Stromal cell of bone marrow (primary cell): ENCODE measurements around the gene CYP4F12.

Experiments used
- DNase-seq: peaks from one replicate; pipeline ENCODE4 v3.0.0-alpha.2; 2012; ENCODE audit warnings: low read depth

The CYP4F12 gene, protein sequence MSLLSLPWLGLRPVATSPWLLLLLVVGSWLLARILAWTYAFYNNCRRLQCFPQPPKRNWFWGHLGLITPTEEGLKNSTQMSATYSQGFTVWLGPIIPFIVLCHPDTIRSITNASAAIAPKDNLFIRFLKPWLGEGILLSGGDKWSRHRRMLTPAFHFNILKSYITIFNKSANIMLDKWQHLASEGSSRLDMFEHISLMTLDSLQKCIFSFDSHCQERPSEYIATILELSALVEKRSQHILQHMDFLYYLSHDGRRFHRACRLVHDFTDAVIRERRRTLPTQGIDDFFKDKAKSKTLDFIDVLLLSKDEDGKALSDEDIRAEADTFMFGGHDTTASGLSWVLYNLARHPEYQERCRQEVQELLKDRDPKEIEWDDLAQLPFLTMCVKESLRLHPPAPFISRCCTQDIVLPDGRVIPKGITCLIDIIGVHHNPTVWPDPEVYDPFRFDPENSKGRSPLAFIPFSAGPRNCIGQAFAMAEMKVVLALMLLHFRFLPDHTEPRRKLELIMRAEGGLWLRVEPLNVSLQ

GRCh38 chr19:15672580-15673175 is at the start of gene CYP4F12:
Gene CYP4F12 (plus strand): TSS chr19:15673087. CDS start chr19:15673530, 443 bp downstream.
- DNase-seq = no peak

DNA sequence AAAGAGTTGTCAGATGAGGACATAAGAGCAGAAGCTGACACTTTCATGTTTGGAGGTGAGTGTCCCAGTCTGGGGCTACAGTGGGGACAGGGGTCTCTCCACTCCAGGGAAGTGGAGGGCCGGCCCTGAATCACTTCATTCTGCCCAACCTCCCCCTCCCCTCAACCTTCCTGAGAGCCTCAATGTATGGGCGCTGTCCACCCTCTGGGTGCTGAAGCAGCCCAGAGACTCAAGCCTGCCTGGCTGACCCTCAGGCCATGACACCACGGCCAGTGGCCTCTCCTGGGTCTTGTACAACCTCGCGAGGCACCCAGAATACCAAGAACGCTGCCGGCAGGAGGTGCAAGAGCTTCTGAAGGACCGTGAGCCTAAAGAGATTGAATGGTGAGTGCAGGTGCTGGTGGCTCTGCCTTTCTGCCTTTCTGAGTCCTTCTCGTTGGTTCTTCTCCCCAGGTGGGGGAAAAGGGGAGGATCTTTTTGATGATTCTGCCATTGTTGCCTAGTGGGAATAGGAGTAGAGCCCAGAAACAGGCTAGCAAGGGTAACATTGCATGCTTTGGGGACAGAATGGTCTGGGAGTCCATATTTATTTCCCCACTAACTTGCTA is 49.1 kb upstream of the CYP4F12 start:
- no peak for DNase-seq

DNA sequence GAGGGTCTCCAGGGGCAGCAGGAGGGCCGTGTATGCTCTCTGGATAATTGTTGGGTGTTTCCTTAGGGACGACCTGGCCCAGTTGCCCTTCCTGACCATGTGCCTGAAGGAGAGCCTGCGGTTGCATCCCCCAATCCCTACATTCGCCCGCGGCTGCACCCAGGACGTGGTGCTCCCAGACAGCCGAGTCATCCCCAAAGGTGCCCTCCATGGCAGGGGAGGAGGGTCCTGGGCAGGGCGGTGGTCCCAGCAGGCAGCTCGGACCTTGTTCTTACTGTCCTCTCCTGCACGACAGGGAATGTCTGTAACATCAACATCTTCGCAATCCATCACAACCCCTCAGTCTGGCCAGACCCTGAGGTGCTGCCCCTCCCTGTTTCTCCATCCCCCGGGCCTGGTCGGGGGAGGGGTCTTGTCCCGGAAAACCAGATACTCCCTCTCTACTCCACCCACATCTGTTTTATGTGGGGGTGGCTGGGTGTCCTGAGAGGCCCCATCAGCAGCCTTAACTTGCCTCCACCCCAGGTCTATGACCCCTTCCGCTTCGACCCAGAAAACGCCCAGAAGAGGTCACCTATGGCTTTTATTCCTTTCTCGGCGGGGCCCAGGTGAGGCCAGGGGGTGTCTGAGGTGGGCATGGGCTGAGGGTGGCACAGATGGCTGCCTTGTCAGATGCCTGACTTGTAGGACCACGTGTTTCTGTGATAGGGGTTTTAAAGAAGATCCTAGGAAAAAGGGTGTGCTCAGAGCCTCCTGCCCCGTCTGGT is 44.5 kb upstream of the CYP4F12 start:
- DNase-seq = no peak

GRCh38 chr19:15629003-15629880 is 43.6 kb upstream of the CYP4F12 start:
- DNase-seq = peak; percentile 17

- no peak for DNase-seq
These were observed 41.1 kb upstream of the CYP4F12 start for GRCh38 chr19:15631817-15632216.

- no peak for DNase-seq
These were observed 39.6 kb upstream of the CYP4F12 start for GRCh38 chr19:15633082-15633835.

DNA sequence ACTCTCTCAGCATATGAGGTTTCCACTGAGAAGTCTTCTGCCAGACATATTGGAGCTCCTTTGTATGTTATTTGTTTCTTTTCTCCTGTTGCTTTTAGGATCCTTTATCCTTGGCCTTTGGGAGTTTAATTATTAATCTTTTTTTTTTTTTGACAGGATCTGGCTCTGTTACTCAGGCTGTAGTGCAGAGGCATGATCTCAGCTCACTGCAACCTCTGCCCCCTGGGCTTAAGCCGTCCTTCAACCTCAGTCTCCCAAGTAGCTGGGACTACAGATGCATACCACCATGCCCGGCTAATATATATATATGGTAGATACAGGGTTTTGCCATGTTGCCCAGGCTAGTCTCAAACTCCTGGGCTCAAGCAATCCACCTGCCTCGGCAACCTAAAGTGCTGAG is 38.8 kb upstream of the CYP4F12 start:
- DNase-seq = no peak

- no peak for DNase-seq
These were observed 37.7 kb upstream of the CYP4F12 start for GRCh38 chr19:15635016-15635805.

GRCh38 chr19:15636026-15636425 is 36.9 kb upstream of the CYP4F12 start:
- no peak for DNase-seq

- no peak for DNase-seq
These were observed 33.3 kb upstream of the CYP4F12 start for GRCh38 chr19:15639596-15639995.

GRCh38 chr19:15640294-15640903 is 32.5 kb upstream of the CYP4F12 start, which contains the start of gene CYP4F3:
Gene CYP4F3 (plus strand): TSS chr19:15640897. CDS start chr19:15641416, 519 bp downstream.
- DNase-seq = no peak

GRCh38 chr19:15640904-15641597 is 31.8 kb upstream of the CYP4F12 start:
- DNase-seq = no peak

GRCh38 chr19:15641901-15642491 is 30.9 kb upstream of the CYP4F12 start:
- no peak for DNase-seq

GRCh38 chr19:15642807-15643206 is 30.1 kb upstream of the CYP4F12 start:
- no peak for DNase-seq

DNA sequence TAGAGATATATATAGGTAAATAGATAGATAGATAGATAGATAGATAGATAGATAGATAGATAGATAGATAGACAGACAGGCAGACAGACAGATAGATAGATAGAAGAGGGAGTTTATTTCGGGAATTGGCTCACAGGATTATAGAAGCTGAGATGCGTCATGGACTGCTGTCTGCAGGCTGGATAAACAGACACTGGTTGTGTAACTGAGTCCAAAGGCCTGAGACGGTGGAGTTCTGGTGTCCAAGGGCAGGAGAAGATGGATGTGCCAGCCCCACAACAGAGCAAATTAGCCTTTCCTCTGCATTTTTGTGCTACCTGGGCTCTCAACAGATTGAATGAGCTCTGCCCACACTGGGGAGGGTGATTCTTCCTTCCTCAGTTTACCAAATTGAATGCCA is 29.5 kb upstream of the CYP4F12 start:
- DNase-seq = no peak

DNA sequence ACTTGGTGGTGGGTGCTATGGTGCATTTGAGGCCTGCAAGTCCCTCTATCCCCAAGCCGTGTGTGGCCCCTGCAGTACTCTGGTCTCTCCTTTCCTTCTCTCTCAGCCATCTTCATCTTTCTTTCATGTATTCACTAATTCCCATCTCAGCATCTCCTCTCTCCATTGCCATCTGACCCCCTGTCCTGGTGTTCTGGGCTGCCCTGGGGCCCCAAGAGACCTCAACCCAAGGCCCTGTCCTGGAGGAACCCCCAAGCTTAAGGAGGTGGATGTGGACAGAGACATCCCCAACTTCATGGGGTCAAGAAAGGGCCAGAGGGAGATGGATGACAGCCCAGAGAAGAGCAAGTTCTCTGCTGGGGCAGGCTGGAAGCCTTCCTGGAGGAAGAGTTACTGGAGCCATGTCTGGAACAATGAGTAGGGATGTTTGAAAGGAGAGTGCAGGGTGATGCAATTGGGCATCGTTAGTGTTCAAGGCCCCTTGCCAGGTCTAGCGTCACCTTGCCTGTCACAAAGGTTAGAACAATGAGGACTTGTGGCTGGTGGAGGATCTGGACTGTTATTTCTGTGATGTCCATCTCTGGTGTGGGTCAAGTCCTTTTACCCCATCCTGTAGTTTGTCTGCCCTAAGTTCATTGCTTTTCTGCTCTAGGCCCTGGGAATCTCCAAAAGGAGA is 28.7 kb upstream of the CYP4F12 start:
- no peak for DNase-seq

DNA sequence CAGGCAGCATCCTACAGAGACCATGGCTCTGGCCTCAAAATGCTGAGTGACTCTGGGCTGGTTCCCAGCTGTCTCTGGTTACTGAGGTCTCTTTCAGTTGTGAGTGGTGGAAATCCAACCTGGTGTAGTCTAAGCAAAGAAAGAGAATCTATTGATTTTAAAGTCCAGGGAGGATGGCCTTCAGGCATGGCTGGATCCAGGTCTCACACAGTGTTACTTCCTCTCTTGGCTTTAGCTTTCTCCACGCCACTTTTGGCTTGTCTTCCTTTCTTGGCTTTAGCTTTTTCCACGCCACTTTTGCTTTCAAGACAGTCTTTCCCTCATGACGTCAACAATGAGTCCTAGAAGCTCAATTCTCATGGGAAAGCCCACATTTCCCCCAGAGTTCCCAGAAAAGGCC is 28.1 kb upstream of the CYP4F12 start:
- no peak for DNase-seq
